DMS79 (cell line): ENCODE data around the gene BSPRY.
"Not testable (repeated sequence)": the region's sequence is repeated elsewhere in the genome, so short reads cannot be mapped to it uniquely, and the experiment has no call there.

ENCODE experiments used
- DNase-seq: peaks from one replicate; lab custom pipeline; 2025; lab: John Stamatoyannopoulos, UW

BSPRY gene

GRCh38 chr9:113370806-113371325, 21.5 kb downstream of the BSPRY start:
- peak; percentile 75 for DNase-seq

- DNase-seq = no peak
Observed at GRCh38 chr9:113372059-113372458, 22.7 kb downstream of the BSPRY start.

- DNase-seq = no peak
Observed at GRCh38 chr9:113373256-113373655, 23.9 kb downstream of the BSPRY start.

DNA sequence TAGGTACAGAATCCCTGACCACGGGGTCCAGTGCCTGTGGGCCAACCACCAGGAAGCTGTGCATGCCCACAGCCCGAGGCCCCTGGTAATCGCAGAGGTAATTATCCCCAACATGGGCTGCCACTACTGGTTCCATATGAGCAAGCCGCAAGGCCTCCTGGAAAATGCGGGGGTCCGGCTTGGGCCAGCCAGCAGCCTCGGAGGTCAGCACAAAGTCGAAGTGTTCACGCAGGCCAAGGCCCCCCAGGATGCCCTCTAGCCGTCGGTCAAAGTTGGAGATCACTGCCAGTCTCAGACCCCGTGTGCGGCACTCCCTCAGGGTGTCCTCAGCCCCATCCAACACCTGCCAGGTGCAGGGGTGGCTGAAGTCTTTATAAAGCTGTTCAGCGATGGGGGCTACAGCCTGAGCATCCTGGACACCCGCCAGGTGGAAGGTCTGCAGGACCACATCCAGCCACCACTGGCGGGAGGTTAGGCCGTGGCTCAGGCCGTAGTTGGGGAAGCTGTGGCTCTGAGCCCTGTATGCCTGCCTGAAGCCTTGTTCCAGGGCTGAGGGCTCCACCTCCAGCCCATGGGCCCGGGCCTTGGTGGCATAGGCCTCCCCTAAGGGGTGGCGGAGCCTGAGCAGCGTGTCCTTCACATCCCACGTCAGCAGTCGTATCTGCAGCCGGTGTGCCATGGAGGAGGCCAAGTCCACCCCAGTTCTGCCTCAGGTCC, 24.5 kb downstream of the BSPRY start:
- DNase-seq = no peak

DNA sequence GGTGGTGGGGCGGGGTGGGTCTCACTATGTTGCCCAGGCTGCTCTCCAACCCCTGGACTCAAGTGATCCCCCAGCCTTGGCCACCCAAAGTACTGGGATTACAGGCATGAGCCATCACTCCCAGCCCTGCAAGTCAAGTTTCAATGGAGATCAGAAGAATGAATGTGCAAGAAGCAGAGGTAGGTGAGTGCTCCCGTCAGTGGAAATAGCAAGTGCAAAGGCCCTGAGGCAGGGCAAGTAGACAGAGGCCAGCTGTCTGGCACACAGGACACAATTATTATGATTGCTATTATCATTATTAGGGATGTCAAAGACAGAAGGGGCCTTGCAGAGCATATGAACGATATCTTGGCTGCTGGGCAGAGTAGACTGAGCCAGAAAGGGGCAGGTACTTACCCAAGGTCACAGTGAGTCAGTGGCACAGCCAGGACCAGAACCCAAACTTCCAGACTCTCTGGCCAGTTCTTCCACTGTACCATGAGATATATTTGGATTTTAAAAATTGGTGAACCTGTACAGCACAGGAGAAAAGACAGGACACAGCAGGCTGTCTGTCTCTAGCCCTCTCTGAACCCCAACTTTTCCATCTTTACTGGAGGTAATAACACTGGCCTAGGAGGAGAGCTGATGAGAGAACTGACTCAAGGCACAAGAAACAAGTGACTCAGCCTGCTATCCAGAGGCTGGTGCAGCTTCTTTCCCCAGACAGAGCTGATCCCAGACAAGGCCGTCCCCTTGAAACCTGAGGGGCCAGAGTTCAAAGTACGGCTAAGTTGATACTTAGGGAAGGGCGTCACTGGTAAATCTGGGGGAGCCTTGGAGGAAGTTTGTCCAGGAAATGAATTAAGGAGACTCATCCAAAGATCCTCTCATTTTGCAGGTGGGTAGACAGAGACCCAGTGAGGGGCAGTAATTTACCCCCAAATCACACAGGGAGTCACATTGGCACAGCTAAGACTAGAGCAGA, 26.0 kb downstream of the BSPRY start:
- DNase-seq = no peak

DNA sequence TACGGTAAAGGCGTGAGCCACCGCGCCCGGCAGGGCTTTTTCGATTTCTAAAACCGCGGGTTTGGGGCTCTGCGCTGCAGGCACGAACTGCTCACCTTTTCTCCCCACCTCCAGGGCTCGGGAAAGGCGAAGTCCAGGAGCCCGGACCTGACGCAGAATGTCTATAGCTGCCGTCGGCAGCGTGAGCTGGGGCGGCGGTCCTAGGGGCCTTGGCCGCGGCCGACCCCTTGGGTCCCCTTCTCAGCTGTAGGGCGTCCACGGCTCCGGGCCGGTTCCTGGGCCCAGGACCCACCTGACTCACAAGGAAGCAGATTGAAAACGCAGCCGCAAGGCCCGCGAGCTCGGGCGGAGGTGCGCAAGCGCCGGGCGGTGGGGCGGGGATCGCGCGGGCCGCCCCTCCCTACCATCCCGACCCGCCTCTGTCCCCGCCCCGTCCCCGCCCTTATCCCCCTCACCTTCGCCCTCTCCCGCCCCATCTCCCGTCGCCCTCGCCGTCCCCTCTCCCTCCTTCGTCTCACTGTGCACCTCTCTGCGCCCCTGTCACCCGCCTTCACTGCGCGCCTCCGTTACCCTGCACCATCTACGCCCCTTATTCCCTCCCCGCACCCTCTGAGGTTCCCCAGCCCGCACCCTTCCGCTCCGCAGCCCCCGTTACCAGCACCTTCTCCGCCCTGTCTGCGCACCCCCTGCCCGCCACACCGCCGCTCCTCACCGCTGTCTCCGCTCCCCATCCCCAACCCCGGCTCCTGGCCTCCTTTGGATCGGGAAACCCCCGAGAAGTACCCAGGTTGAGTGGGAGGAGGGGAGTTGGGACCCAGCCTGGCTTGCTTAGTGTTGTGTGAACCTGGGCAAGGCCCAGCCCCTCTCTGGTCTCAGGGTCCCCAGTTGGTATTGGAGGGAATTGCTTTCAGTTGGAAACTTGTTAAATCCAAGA, 27.6 kb downstream of the BSPRY start, which contains the start of gene HDHD3:
Gene HDHD3, minus strand, starts transcription at position 353 of the 934 bp plus-strand sequence. CDS start 2,632 bp downstream, outside the sequence.
- DNase-seq = peak; percentile 58

- DNase-seq = not testable (repeated sequence)
Observed at GRCh38 chr9:113379094-113379828, 29.9 kb downstream of the BSPRY start.

GRCh38 chr9:113379829-113380210, 30.5 kb downstream of the BSPRY start:
- DNase-seq = not testable (repeated sequence)

DNA sequence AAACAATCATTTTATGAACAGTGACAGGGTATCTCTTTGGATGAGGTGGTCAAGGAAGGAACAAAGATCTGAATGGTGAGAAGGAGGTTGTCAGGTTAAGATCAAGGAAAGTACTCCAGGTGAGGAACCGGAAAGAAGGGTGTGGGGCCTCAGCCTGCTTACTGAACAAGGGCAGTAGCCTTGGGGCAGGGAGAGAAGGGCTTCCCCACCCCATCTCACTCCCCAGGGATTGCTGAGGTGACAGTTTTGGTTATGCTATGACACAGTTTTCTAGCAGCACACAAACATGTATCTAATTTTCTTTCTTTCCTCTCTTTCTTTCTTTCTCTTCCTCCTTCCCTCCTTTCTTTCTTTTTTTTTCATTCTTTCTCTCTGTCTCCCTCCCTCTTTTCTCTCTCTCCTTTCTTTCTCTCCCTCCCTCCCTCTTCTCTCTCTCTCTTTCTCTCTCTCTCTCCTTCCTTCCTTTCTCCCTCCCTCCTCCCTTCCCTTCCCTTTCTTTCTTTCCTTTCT, 31.6 kb downstream of the BSPRY start:
- no peak for DNase-seq

DNA sequence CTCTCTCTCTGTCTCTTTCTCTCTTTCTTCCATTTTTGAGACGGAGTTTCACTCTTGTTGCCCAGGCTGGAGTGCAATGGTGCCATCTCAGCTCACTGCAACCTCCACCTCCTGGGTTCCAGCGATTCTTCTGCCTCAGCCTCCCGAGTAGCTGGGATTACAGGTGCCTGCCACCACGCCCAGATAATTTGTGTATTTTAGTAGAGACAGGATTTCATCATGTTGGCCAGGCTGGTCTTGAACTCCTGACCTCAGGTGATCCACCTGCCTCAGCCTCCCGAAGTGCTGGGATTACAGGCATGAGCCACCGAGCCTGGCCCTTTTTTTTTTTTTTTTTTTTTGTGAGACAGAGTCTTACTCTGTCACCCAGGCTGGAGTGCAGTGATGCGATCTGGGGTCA, 32.1 kb downstream of the BSPRY start:
- not testable (repeated sequence) for DNase-seq

GRCh38 chr9:113381909-113382411, 32.6 kb downstream of the BSPRY start:
- DNase-seq = no peak

- DNase-seq = no peak
Observed at GRCh38 chr9:113386571-113387393, 37.4 kb downstream of the BSPRY start.

- no peak for DNase-seq
Observed at GRCh38 chr9:113387560-113388230, 38.4 kb downstream of the BSPRY start.

GRCh38 chr9:113388833-113389232, 39.5 kb downstream of the BSPRY start:
- DNase-seq = no peak

DNA sequence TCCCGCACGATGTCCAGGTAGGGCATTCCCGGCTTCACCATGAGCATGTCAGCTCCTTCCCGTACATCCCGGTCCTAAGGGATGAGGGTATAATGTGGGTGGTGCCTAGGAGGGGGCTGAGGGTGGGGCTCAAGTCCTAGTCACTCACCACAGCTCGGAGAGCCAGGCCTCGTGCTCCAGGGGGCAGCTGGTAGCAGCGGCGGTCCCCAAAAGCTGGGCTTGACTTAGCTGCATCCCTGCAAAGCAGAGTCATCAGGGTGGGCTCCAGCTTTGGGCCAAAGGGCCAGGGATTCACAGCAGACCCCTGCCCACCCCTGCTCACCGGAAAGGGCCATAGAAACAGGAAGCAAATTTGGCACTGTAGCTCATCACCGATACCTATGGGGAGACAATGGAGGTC, 40.1 kb downstream of the BSPRY start:
- DNase-seq = no peak

DNA sequence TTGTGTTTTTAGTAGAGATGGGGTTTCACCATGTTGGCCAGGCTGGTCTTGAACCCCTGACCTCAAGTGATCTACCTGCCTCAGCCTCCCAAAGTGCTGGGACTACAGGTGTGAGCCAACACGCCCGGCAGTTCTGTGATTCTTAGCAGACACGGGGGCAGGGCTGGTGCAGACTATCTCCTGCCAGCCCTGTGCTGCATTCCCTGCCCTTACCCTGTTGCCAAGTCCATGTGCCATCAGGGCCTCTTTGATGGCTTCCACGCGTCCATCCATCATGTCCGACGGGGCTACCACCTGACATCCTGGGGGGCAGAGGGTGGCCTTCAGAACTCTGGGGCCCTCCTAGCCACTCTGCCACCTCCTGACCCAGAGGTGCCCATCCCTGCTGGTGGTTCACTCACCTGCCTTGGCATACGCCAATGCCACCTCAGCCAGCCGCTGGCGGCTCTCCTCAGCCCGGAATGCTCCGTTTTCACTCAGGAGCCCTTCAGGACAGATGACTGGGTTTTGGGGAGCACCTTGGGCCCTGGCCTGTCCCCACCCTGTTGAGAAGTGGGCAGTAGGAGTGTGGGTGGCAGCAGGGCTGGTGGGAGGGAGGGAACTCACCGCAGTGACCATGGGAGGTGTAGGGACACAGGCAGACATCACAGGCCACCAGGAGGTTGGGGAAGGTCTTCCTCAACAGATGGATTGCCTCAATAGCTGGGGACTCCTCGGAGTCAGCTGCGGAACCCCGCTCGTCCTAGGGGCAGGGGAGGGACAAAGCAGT, 41.0 kb downstream of the BSPRY start:
- DNase-seq = no peak

DNA sequence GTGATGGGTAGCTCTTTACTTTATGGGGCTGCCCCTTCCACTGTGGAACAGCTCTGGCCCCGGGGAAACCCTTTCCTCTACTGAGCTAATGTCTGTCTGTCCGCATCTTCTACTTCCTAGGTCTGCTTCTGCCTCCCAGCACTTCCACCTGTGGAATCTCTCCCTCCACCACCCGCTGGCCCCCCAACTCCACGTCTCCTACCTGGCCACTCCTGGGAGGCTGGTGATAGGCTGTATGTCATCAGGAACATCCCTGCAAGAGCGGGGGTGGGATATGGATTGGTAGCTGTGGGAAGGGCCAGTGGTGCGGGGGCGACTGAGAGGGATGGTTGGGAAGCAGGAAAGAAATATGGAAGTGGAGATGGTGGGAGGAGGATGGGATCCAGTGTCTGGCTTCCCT, 42.6 kb downstream of the BSPRY start:
- DNase-seq = no peak

DNA sequence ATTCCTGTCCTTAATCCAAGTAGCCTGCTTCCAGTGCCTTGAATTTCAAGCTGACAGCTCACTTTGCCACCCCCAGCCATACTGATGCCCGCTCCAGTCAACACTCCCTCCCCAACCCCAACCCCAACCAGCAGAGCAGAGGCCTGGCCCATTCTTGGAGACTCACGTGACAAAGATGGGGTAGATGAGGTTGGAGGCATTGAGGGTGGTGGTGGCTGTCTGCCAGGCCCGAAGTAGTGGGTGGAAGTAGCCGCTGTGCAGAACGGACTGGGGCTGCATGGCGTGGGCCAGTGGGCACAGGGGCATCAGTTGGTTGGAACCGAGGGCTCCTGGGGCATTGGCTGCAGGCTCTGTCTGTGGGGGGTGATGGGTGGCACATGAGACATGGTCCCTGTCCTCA, 43.9 kb downstream of the BSPRY start:
- no peak for DNase-seq
